ENCODE data around the gene CDK2AP2.

GRCh38 chr11:67466367-67466766 is 41.6 kb downstream of the CDK2AP2 start:
- TF ChIP-seq CTCF (IDR thresholded peaks at IDR 0.05; ENCODE audit: insufficient read depth, low read length): no peak
- TF ChIP-seq SPI1 (IDR thresholded peaks at IDR 0.05; ENCODE audit: borderline replicate concordance, low read depth): no peak

All from HL-60 (cell line).